SU-DHL-6 (cell line): ENCODE data around the gene POLD3.

Experiments
- H2AFZ ChIP-seq: fragments of 200-600 bp; sonication (generic); 2 replicates; pipeline ENCODE4 v1.6.1; 2014; ENCODE audit warnings: low read depth, mild to moderate bottlenecking, moderate library complexity, mixed read lengths, antibody characterized with exemption, low read length; ENCODE audit not compliant: severe bottlenecking
- H3F3A ChIP-seq: fragments of 200-600 bp; shearing (Covaris generic); 2 replicates; pipeline ENCODE4 v1.6.0; 2016; ENCODE audit warnings: antibody characterized with exemption, mild to moderate bottlenecking; ENCODE audit not compliant: insufficient read depth
- H3K27ac ChIP-seq: fragments of 200-600 bp; sonication (generic); 2 replicates; pipeline ENCODE4 v1.5.1; 2016; ENCODE audit warnings: low read depth, mild to moderate bottlenecking, low read length, moderate library complexity, mixed read lengths
- H3K27me3 ChIP-seq: fragments of 200-600 bp; sonication (generic), shearing (Covaris generic); 2 replicates; pipeline ENCODE4 v1.6.0; 2014; ENCODE audit warnings: mild to moderate bottlenecking, low read length
- H3K36me3 ChIP-seq: fragments of 200-600 bp; sonication (generic); 2 replicates; pipeline ENCODE4 v1.6.1; 2014; ENCODE audit warnings: mild to moderate bottlenecking, low read length, mixed read lengths
- H3K4me2 ChIP-seq: fragments of 300-600, 200-600 bp; shearing (Covaris generic), sonication (generic); 2 replicates; pipeline ENCODE4 v1.6.0; 2014; ENCODE audit warnings: low read length, low read depth, mild to moderate bottlenecking; ENCODE audit not compliant: poor library complexity, severe bottlenecking
- H3K4me3 ChIP-seq: fragments of 200-600 bp; sonication (generic); 2 replicates; pipeline ENCODE4 v1.5.1; 2014; ENCODE audit warnings: antibody characterized with exemption, low read length, mild to moderate bottlenecking, mixed read lengths; ENCODE audit not compliant: insufficient read depth, poor library complexity, severe bottlenecking
- H3K79me2 ChIP-seq: fragments of 200-600 bp; sonication (generic); 2 replicates; pipeline ENCODE4 v1.6.1; 2014; ENCODE audit warnings: mild to moderate bottlenecking, low read length, moderate library complexity; ENCODE audit not compliant: insufficient read depth
- H3K9ac ChIP-seq: fragments of 200-600 bp; sonication (generic); 2 replicates; pipeline ENCODE4 v1.7.0; 2014; ENCODE audit warnings: mild to moderate bottlenecking, low read length
- H3K9me2 ChIP-seq: fragments of 200-600 bp; sonication (generic); replicated peaks from 2 replicates; pipeline ENCODE4 v1.6.1; 2014; ENCODE audit warnings: low read length; ENCODE audit not compliant: insufficient read depth
- H3K9me3 ChIP-seq: fragments of 200-600 bp; sonication (generic); 2 replicates; pipeline ENCODE4 v1.6.1; 2014; ENCODE audit warnings: low read length, mixed read lengths; ENCODE audit not compliant: insufficient read depth
- H4K20me1 ChIP-seq: fragments of 200-600 bp; sonication (generic); 2 replicates; pipeline ENCODE4 v1.6.1; 2014; ENCODE audit warnings: low read depth, mild to moderate bottlenecking, antibody characterized with exemption, low read length, moderate library complexity, mixed read lengths
- EZH2phosphoT487 ChIP-seq: fragments of 200-600 bp; sonication (generic), shearing (Covaris generic); conservative IDR thresholded peaks from 2 replicates; pipeline ENCODE4 v1.6.1; 2018; ENCODE audit warnings: mild to moderate bottlenecking, antibody characterized with exemption, low read length, moderate library complexity, mixed read lengths
- TF ChIP-seq, protein P1 (sequence below): fragments of 200-600 bp; sonication (generic); IDR thresholded peaks from one replicate; pipeline ENCODE4 v1.5.1; 2017; ENCODE audit warnings: antibody characterized with exemption, mild to moderate bottlenecking, low read length, moderate library complexity; ENCODE audit not compliant: insufficient read depth, poor library complexity, severe bottlenecking

The POLD3 gene

GRCh38 chr11:74639533-74639932 is 47.2 kb downstream of the POLD3 start:
- no peaks in the 10 kb centered on the region for H3K27me3 ChIP-seq
- H3K27ac ChIP-seq, result no peak overlapping the region

DNA sequence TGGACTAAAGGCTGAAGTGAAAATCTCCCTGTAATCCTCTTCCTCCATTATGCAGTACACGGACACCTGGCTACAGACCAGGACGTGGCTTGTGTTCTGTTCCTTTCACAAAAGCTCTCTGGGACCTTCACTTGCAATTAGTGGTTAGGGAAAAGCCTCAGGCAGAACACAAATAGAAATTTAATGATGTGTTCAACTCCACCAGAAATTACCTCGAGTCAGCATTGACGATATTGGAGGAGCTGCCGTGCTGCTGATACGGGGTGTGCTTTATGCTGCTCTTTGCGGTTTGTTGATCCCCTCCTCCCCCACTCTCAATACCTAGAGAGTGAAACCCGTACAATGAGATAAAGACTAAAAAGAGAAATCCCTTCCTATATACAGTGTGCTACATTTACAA is 48.9 kb downstream of the POLD3 start:
- H3K79me2 ChIP-seq, result no peaks in the 10 kb centered on the region
- H3K4me2 ChIP-seq, result no peak overlapping the region
- H4K20me1 ChIP-seq, result no peaks in the 10 kb centered on the region
- H3F3A ChIP-seq, result no peaks in the 10 kb centered on the region
- no peaks in the 10 kb centered on the region for H3K9me2 ChIP-seq
- no peak overlapping the region for H3K27ac ChIP-seq
- H3K36me3 ChIP-seq, result peaks cover 30% of the 10 kb centered on the region; the same call in 1 of the 2 replicates
- H2AFZ ChIP-seq, result no peak overlapping the region
- H3K9ac ChIP-seq, result no peak overlapping the region
- H3K27me3 ChIP-seq, result no peaks in the 10 kb centered on the region
- H3K4me3 ChIP-seq, result no peak overlapping the region
- H3K9me3 ChIP-seq, result no peaks in the 10 kb centered on the region
- TF ChIP-seq EZH2phosphoT487, result no peak
- TF ChIP-seq, protein P1, sequence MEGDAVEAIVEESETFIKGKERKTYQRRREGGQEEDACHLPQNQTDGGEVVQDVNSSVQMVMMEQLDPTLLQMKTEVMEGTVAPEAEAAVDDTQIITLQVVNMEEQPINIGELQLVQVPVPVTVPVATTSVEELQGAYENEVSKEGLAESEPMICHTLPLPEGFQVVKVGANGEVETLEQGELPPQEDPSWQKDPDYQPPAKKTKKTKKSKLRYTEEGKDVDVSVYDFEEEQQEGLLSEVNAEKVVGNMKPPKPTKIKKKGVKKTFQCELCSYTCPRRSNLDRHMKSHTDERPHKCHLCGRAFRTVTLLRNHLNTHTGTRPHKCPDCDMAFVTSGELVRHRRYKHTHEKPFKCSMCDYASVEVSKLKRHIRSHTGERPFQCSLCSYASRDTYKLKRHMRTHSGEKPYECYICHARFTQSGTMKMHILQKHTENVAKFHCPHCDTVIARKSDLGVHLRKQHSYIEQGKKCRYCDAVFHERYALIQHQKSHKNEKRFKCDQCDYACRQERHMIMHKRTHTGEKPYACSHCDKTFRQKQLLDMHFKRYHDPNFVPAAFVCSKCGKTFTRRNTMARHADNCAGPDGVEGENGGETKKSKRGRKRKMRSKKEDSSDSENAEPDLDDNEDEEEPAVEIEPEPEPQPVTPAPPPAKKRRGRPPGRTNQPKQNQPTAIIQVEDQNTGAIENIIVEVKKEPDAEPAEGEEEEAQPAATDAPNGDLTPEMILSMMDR, result no peak

More at GRCh38 chr11:74639533-74639932, 47.2 kb downstream of the POLD3 start:
- no peaks in the 10 kb centered on the region for H3K9me3 ChIP-seq
- no peak overlapping the region for H3K9ac ChIP-seq
- no peak overlapping the region for H2AFZ ChIP-seq
- H3K4me2 ChIP-seq, result no peak overlapping the region
- TF ChIP-seq, protein P1, result no peak
- TF ChIP-seq EZH2phosphoT487, result no peak
- no peaks in the 10 kb centered on the region for H3K9me2 ChIP-seq
- H4K20me1 ChIP-seq, result no peaks in the 10 kb centered on the region
- H3K36me3 ChIP-seq, result peaks cover 33% of the 10 kb centered on the region; the same call in 1 of the 2 replicates
- no peaks in the 10 kb centered on the region for H3F3A ChIP-seq
- H3K79me2 ChIP-seq, result no peaks in the 10 kb centered on the region
- no peak overlapping the region for H3K4me3 ChIP-seq

DNA sequence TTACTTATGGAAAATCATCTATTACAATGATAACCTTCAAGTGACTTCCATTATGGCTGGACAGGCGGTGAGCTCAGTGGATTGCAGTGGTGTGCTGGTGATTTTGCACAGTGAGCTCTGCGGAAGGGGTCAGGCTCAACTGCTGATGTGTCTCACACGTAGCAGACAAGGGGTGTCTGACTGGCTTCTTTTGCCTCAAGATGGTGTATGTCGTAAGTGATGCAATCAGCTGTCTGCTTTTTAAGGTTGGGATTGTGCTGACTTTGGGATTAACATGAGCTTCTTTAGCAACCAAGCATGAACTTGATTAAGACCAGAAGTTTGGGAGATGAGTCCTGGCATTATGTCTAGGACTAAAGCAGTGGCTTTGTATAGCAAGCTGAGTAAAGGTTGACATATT is 49.5 kb downstream of the POLD3 start:
- H3K4me2 ChIP-seq, result no peak overlapping the region
- H3K36me3 ChIP-seq, result peaks cover 25% of the 10 kb centered on the region; the same call in 1 of the 2 replicates
- TF ChIP-seq EZH2phosphoT487, result no peak
- TF ChIP-seq, protein P1, result no peak
- H3F3A ChIP-seq, result no peaks in the 10 kb centered on the region
- no peaks in the 10 kb centered on the region for H3K79me2 ChIP-seq
- no peaks in the 10 kb centered on the region for H3K9me3 ChIP-seq
- H3K27ac ChIP-seq, result no peak overlapping the region
- H3K9me2 ChIP-seq, result no peaks in the 10 kb centered on the region
- no peak overlapping the region for H3K4me3 ChIP-seq
- no peak overlapping the region for H2AFZ ChIP-seq
- no peaks in the 10 kb centered on the region for H4K20me1 ChIP-seq
- no peaks in the 10 kb centered on the region for H3K27me3 ChIP-seq
- H3K9ac ChIP-seq, result no peak overlapping the region

DNA sequence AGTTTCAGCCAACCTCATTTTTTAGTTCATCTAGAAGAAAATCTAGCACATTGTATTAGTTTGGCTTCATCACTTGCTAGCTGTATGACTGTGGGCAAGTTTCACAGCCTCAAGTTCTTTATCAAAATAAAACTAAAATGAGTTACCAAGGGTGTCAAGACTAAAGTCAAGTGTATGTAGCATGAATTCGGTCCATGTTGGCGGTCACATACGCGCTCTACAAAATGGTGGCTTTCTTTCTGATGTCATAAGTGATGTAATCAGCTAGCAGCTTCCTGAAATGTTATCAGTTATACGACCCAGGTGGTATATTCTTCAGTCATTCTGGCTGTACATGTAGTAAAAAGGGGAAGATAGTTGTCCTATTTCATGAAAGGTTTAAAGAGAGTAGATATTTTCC is 50.5 kb downstream of the POLD3 start:
- peaks cover 22% of the 10 kb centered on the region; the same call in 1 of the 2 replicates for H3K36me3 ChIP-seq
- TF ChIP-seq EZH2phosphoT487, result no peak
- TF ChIP-seq, protein P1, result no peak

More for the DNA sequence above, 50.5 kb downstream of the POLD3 start:
- H3K9me3 ChIP-seq, result no peaks in the 10 kb centered on the region
- no peak overlapping the region for H3K4me3 ChIP-seq
- no peaks in the 10 kb centered on the region for H3K27me3 ChIP-seq
- H3K9me2 ChIP-seq, result no peaks in the 10 kb centered on the region
- no peaks in the 10 kb centered on the region for H4K20me1 ChIP-seq
- no peaks in the 10 kb centered on the region for H3K79me2 ChIP-seq
- no peak overlapping the region for H3K4me2 ChIP-seq
- no peaks in the 10 kb centered on the region for H3F3A ChIP-seq
- no peak overlapping the region for H2AFZ ChIP-seq
- H3K9ac ChIP-seq, result no peak overlapping the region
- no peak overlapping the region for H3K27ac ChIP-seq
